ENCODE results near the gene ZNF836.

- TF ChIP-seq CTCF (IDR thresholded peaks at IDR 0.05), result no peak
- no peak for TF ChIP-seq POLR2A (IDR thresholded peaks at IDR 0.05)
Observed at GRCh38 chr19:52141203-52141602, 30.2 kb downstream of the ZNF836 start.

Data from uterus (tissue), 2 donors.